Measurements from ENCODE around the gene ATP2B3. TPM values are rescaled to one million over a fixed set of nuclear protein-coding genes. Genes with fewer than 3 reads are reported as not detected.

The ATP2B3 gene
- total and polyA plus RNA-seq, 9 of the 15 experiments (the other 6 are each of a cell fraction or from before 2014, with no cell fraction given), result 0.04 TPM; not detected in 8

- TF ChIP-seq NFE2 (IDR thresholded peaks at IDR 0.05; ENCODE audit: low read depth) (no peak), ZNF740 (CRISPR knock-in tag; IDR thresholded peaks at IDR 0.05) (peak; percentile 81), ZNF740 (tag; IDR thresholded peaks at IDR 0.05) (no peak), NCOA6 (IDR thresholded peaks at IDR 0.05) (no peak), PHTF2 (CRISPR knock-in tag; IDR thresholded peaks at IDR 0.05) (no peak), HBP1 (CRISPR knock-in tag; IDR thresholded peaks at IDR 0.05) (no peak), ZNF324 (CRISPR knock-in tag; IDR thresholded peaks at IDR 0.05) (no peak), TSHZ1 (CRISPR knock-in tag; IDR thresholded peaks at IDR 0.05) (no peak), ZNF644 (tag; IDR thresholded peaks at IDR 0.05; ENCODE audit: low read depth) (no peak), ELK3 (CRISPR knock-in tag; IDR thresholded peaks at IDR 0.05) (no peak), ZNF707 (CRISPR knock-in tag; conservative IDR thresholded peaks at IDR 0.05) (no peak), ZNF347 (CRISPR knock-in tag; IDR thresholded peaks at IDR 0.05; ENCODE audit: low read depth) (no peak), ZNF282 (CRISPR knock-in tag; IDR thresholded peaks at IDR 0.05) (peak; percentile 74; the same call in 1 of the 2 replicates), RBFOX2 (IDR thresholded peaks at IDR 0.05; ENCODE audit: low read depth, low read length) (0 out of 2 replicates have a peak, but pooled peaks have one; percentile 39), ELK1 (CRISPR knock-in tag; IDR thresholded peaks at IDR 0.05) (no peak), KDM1A (IDR thresholded peaks at IDR 0.05) (no peak), FUS (optimal IDR thresholded peaks at IDR 0.05; ENCODE audit: low read depth, low read length) (no peak), SMARCC2 (IDR thresholded peaks at IDR 0.05; ENCODE audit: low read depth) (no peak), MAZ (CRISPR knock-in tag; conservative IDR thresholded peaks at IDR 0.05 in 1 of 2, IDR thresholded peaks at IDR 0.05 in 1 of 2) (peak; percentile 39 to 88; a peak in 3 of 4 replicates)
Observed at GRCh38 chrX:153609917-153610835, 92.7 kb downstream of the ATP2B3 start (continued).

All from K562 (cell line).